Measurements from ENCODE around the gene MYORG.

GRCh38 chr9:34379334-34380033 is 2.8 kb upstream of the MYORG start:
- peak; percentile 99 for TF ChIP-seq CTCF (conservative IDR thresholded peaks at IDR 0.05; ENCODE audit: low read length)
- TF ChIP-seq EZH2phosphoT487 (IDR thresholded peaks at IDR 0.05; ENCODE audit: borderline replicate concordance), result no peak

All from Loucy (cell line).